HEK293T (cell line): ENCODE results near the gene PAQR8.

Source experiments
- ARNT ChIP-seq: fragments of 450-650 bp; IDR thresholded peaks from 2 replicates; pipeline ENCODE4 v1.6.1; 2017; ENCODE audit warnings: mild to moderate bottlenecking
- CTBP1 ChIP-seq: fragments of 450-650 bp; IDR thresholded peaks from 2 replicates; pipeline ENCODE4 v1.6.1; 2016; ENCODE audit warnings: borderline replicate concordance
- ELF4 ChIP-seq: fragments of 450-650 bp; IDR thresholded peaks from 2 replicates; pipeline ENCODE4 v1.6.1; 2017; ENCODE audit warnings: antibody characterized with exemption
- FOXM1 ChIP-seq: fragments of 450-650 bp; IDR thresholded peaks from 2 replicates; pipeline ENCODE4 v1.6.1; 2017; ENCODE audit warnings: mild to moderate bottlenecking, borderline replicate concordance
- NFRKB ChIP-seq: fragments of 450-650 bp; IDR thresholded peaks from 2 replicates; pipeline ENCODE4 v1.6.1; 2016; ENCODE audit warnings: mild to moderate bottlenecking, moderate library complexity
- PKNOX1 ChIP-seq: fragments of 450-650 bp; IDR thresholded peaks from 2 replicates; pipeline ENCODE4 v1.6.1; 2016
- SP1 ChIP-seq: fragments of 450-650 bp; IDR thresholded peaks from 2 replicates; pipeline ENCODE4 v1.6.1; 2017
- SUZ12 ChIP-seq: fragments of 450-650 bp; IDR thresholded peaks from 2 replicates; pipeline ENCODE4 v1.6.1; 2016; ENCODE audit warnings: mild to moderate bottlenecking
- TARDBP ChIP-seq: fragments of 450-650 bp; IDR thresholded peaks from 2 replicates; pipeline ENCODE4 v1.6.1; 2016

GRCh38 chr6:52377538-52378221 is 15.7 kb downstream of the PAQR8 start:
- TF ChIP-seq TARDBP: no peak
- TF ChIP-seq SP1: no peak
- TF ChIP-seq FOXM1: no peak
- TF ChIP-seq CTBP1: no peak
- TF ChIP-seq ELF4: no peak
- TF ChIP-seq NFRKB: no peak
- no peak for TF ChIP-seq SUZ12
- no peak for TF ChIP-seq ARNT
- TF ChIP-seq PKNOX1: no peak
